Transverse colon (tissue), 4 donors: ENCODE measurements around the gene HBEGF.
"Not testable (repeated sequence)": the region's sequence is repeated elsewhere in the genome, so short reads cannot be mapped to it uniquely, and the experiment has no call there.

Source experiments
- EP300 ChIP-seq: sonication (generic); formaldehyde crosslinking; IDR thresholded peaks from one replicate; pipeline ENCODE4 v1.6.1; 2017; ENCODE audit warnings: antibody characterized with exemption, low read depth
- POLR2A ChIP-seq: fragments of 450-650 bp; IDR thresholded peaks from one replicate; pipeline ENCODE4 v1.6.1; 2016; ENCODE audit warnings: antibody characterized with exemption, mild to moderate bottlenecking, moderate library complexity
- POLR2AphosphoS5 ChIP-seq, 3 donors: sonication (generic); formaldehyde crosslinking; IDR thresholded peaks; one replicate each; pipeline ENCODE4 v1.6.1; 2016; ENCODE audit warnings: antibody characterized with exemption in 3 of 3
- TF ChIP-seq, protein P1 (sequence below), 5 experiments: fragments of 200-600 bp in 3 of 5; fragments of 450-650 bp in 2 of 5; sonication (generic) in 3 of 5; IDR thresholded peaks; 1 replicate in 2 of 5; 2 replicates in 3 of 5; pipeline ENCODE4 v1.5.1; 2016 to 2017; ENCODE audit warnings: antibody characterized with exemption in 5 of 5, inconsistent platforms in 3 of 5, mild to moderate bottlenecking in 2 of 5, moderate library complexity in 1 of 5

DNA sequence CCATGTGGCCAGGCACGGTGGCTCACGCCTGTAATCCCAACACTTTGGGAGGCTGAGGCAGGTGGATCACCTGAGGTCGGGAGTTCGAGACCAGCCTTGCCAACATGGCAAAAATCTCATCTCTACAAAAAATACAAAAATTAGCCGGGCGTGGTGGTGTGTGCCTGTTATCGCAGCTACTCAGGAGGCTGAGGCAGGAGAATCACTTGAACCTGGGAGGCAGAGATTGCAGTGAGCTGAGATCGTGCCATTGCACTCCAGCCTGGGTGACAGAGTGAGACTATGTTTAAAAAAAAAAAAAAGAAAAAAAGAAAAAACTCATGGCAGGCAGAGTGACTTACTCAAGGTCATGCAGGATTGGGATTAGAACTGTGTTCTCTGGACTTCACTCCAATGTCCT lies 2.6 kb downstream of the HBEGF start:
- TF ChIP-seq, protein P1, sequence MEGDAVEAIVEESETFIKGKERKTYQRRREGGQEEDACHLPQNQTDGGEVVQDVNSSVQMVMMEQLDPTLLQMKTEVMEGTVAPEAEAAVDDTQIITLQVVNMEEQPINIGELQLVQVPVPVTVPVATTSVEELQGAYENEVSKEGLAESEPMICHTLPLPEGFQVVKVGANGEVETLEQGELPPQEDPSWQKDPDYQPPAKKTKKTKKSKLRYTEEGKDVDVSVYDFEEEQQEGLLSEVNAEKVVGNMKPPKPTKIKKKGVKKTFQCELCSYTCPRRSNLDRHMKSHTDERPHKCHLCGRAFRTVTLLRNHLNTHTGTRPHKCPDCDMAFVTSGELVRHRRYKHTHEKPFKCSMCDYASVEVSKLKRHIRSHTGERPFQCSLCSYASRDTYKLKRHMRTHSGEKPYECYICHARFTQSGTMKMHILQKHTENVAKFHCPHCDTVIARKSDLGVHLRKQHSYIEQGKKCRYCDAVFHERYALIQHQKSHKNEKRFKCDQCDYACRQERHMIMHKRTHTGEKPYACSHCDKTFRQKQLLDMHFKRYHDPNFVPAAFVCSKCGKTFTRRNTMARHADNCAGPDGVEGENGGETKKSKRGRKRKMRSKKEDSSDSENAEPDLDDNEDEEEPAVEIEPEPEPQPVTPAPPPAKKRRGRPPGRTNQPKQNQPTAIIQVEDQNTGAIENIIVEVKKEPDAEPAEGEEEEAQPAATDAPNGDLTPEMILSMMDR (IDR thresholded peaks at IDR 0.05) = not testable (repeated sequence)
- TF ChIP-seq POLR2AphosphoS5 (IDR thresholded peaks at IDR 0.05); EP300; POLR2A: not testable (repeated sequence)
